Endometrial microvascular endothelial cells (primary cell): ENCODE measurements around the gene PTPRF. TPM values are rescaled to one million over a fixed set of nuclear protein-coding genes. Genes with fewer than 3 reads are reported as not detected.

Experiments
- in situ Hi-C: cut with HindIII; loops from 2 replicates; pipeline ENCODE4 v1.10.0; 2017; ENCODE audit warnings: low sequenced_read_pairs, low pct_unique_long_range_greater_than_20kb; ENCODE audit errors: inconsistent ontology term
- total RNA-seq: library from RNA; depleted of rRNA; stranded (reverse); fragments of >200 nt; gene quantifications from one replicate; pipeline ENCODE4 v1.2.3, GENCODE V29; 2015; ENCODE audit errors: inconsistent ontology term

PTPRF gene
- total RNA-seq, 1 donor from 2014 or later: 75.3 TPM

DNA sequence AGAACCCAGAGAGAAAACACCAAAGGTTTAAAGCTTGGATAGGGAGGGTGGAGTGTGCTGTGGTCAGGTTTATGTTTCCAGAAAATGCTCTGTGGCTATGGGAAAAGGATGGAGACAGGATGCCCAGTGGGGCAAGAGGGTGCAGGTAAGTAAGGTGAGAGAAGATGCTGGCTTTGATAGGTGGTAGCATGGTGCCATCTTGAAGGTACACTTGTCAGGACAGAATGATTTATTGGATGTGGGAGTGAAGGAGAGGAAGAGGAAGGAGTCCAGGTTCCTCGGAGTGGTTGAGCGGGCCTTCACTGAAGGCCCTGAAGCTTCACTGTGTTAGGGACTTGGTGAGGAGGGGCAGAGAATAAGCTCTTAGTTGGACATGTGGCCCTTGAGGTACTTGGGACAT is 3.6 kb downstream of the PTPRF start:
- in situ Hi-C loops: no loop called here

DNA sequence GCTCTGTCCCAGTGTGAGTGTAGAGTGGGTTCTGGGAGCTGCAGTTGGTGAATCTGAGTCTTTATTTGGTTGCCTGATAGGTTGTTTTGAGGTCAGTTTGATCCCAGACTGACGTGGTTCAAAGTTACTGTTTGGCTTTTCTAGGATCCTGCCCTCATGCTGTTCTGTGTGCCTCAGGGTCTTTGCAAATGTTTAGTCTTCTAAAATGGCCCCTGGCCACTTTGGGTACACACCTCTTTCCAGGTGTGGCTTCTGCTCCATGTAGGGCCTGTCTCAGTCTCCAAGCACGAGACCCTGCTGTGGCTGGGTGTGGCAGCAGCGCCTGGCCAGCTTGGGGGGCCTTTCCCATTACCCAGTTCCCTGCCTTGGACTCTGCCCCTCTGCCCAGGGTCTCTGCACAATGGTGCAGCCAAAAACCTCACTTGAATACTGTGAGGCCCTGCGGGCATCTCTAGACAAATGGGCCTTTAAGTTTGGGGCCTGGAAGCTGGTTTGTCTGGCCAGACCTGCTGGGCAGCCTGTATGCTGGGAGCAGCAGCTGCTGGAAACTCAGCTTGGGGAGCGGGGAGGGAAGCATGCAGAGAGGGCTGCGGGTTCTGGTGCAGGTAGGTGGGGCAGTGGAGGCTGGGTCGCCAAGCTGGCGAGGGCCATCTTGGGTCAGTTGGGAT is 5.6 kb downstream of the PTPRF start:
- in situ Hi-C loops: no loop called here

- in situ Hi-C loops: no loop called here
Measured at GRCh38 chr1:43536864-43537358, 6.2 kb downstream of the PTPRF start.

- in situ Hi-C loops: no loop called here
Measured at GRCh38 chr1:43537423-43538142, 6.9 kb downstream of the PTPRF start.

GRCh38 chr1:43538143-43538487 is 7.4 kb downstream of the PTPRF start:
- in situ Hi-C loops: no loop called here

- in situ Hi-C loops: no loop called here
Measured at GRCh38 chr1:43538969-43539368, 8.3 kb downstream of the PTPRF start.

- in situ Hi-C loops: no loop called here
Measured at GRCh38 chr1:43539726-43540434, 9.2 kb downstream of the PTPRF start.

DNA sequence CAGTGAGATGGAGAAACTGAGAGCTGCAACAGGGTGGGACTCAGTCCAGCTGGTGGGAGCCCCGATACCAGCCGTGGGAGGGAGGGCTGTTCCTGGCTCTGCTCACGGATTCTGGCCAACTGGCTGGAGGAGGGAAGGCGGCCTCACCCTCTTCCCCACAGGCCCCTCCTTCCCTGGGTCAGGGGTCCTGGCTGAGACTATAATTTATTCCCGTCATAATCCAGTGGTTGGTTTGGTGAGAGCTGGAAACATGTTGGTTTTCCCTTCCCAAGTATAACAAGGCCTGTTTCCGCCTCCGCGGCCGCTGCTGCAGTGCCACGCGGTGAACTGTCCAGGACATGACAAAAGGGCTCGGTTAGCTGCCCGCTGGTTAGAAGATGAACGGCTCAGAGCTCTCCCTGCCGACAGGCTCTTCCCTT is 10.0 kb downstream of the PTPRF start:
- in situ Hi-C loops: no loop called here

DNA sequence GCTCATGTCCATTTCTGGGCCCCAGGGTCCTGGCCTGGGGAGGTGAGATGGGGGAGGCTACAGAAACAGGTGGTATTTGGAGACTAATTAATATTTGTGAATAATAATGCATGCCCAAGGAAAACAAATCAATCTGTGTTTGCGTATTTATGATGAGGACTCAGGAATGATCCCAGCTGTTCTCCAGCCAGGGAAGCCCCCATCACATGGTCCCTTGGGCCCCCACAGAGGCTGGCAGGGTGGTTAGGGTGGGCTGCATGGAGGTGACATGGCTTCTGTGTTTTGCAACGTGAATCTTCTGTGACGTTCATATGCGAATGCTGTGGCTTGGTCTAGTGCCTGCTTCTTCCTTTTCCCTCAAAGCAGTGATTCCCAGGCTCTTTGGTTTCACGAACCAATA is 10.5 kb downstream of the PTPRF start:
- in situ Hi-C loops: no loop called here

GRCh38 chr1:43541721-43542401 is 11.2 kb downstream of the PTPRF start:
- in situ Hi-C loops: no loop called here

DNA sequence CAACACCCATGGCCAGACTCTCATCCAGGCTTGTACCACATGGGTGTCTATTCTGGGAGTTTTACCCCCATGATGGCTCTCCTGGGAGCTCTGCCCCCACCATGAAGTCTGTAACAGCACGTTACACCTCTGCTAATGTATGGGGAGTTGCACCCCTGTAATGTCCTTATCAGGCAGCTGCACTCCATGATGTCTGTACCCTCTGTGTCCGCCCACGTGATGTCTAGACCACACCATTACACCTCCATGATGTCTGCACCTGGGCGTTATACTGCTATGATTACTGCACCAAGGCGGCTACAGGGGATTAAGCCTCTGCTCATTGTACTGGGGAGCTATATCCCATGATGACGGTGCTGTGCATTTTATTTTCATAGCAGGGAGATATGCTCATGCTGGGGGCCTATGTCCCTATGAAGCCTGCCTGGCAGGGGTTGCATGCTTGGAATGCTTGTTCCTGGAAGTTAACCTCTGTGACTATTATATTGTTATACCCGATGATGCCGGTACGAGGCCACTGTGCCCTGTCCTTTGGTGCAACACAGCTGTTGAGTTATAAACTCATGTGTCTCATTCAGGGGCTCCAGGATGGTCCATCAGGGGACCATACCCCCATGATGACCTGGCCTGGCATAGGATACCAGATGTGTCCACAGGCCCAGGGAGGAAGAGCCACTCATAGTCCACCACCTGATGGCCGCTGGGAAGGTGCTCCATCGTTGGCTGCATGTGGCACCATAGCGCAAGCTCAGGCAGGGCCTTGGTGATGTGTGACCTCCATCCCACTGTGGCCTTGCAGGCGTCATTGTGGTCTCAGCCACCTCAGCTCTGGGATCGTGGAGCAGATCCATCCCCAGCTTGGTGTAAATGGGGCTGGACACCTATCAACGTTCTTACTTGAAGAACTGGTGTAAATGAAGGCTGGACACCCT is 12.1 kb downstream of the PTPRF start:
- in situ Hi-C loops: no loop called here

- in situ Hi-C loops: no loop called here
Measured at GRCh38 chr1:43543567-43543966, 12.9 kb downstream of the PTPRF start.

DNA sequence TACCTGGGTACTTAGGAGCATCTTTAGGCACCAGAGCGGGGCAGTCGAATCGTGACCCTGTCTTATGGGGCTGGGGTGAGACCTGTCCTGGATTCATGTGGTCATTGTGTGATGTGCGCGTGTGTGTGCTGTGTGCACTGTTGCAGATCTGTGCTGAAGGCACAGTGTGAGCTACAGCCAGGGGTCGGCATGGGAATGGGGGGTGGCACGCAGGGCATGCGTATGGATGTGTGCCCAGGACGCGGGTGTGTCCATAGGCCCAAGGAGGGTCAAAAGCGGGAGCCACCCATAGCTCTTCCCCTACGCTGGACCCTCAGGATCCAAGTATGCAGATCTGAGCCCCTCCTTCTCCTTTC is 14.6 kb downstream of the PTPRF start:
- in situ Hi-C loops: no loop called here

- in situ Hi-C loops: no loop called here
Measured at GRCh38 chr1:43545695-43546387, 15.2 kb downstream of the PTPRF start.

DNA sequence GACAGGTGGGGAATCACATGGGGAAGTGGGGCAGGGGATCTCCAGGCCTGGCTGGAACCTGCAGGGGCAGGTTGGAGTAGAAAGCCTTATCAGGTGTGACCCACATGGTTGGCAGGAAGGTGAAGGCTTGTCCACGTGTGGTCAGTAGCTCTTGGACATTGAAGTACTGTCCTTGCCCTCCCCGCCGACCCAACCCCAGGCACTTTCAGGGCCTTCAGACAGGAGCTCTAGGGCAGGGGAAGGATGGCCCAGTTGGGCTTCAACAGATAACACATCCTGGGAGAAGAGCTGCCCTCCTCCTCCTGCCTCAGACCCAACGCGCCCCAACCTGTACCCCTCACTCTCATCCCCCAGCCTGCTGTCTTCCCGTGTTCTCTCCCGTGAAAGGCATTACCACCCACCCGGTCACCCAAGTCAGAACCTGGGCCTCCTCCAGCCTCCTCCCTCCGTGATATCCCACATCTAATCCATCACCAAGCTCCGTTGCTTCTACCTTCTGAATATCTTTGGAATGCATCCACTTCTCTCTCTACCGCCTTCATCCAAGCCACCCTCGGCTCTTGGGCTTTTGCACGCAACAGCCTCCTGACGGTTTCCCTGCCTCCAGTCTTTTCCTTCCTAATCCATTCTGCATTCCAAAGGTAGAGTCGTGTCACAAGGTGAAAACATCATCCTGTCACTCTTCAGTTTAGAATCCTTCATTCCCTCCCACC is 15.9 kb downstream of the PTPRF start:
- in situ Hi-C loops: no loop called here

GRCh38 chr1:43547538-43548072 is 16.9 kb downstream of the PTPRF start:
- in situ Hi-C loops: no loop called here
